Caco-2 (cell line): ENCODE measurements around the gene TAAR6. TPM values are rescaled to one million over a fixed set of nuclear protein-coding genes. Genes with fewer than 3 reads are reported as not detected.
"Not testable (repeated sequence)": the region's sequence is repeated elsewhere in the genome, so short reads cannot be mapped to it uniquely, and the experiment has no call there.

ENCODE experiments used
- BruUV-seq: library from RNA; stranded (reverse); fragments of 400-500 nt; replicated peaks from 2 replicates; lab custom pipeline; 2021; lab: Mats Ljungman, UMichigan
- CTCF ChIA-PET: fragments of 300-600 bp; sonication (Branson Sonifier 250); formaldehyde crosslinking; loops from one replicate; lab custom pipeline; 2022; ENCODE audit warnings: antibody characterized with exemption; lab: Charles Lee
- POLR2A ChIA-PET: fragments of 300-600 bp; sonication (Branson Sonifier 250); formaldehyde crosslinking; loops from one replicate; lab custom pipeline; 2022; ENCODE audit warnings: antibody characterized with exemption; lab: Charles Lee
- DNase-seq, 2 experiments: peaks; one replicate each; pipeline versions ENCODE4 v3.0.0 to v3.0.0-alpha.2; 2020 to 2022
- H3K27me3 ChIP-seq: replicated peaks from 2 replicates; pipeline ENCODE4 v1.6.0; 2011; ENCODE audit warnings: low read length; ENCODE audit not compliant: control insufficient read depth, insufficient read depth
- H3K36me3 ChIP-seq: 2 replicates; pipeline ENCODE4 v1.5.1; 2011; ENCODE audit warnings: low read length; ENCODE audit not compliant: control insufficient read depth, insufficient read depth
- H3K4me1 ChIP-seq: fragments of 250-450 bp; sonication (Bioruptor Pico); 2 replicates; pipeline ENCODE4 v1.5.1; 2020; ENCODE audit warnings: mild to moderate bottlenecking
- H3K4me3 ChIP-seq: 2 replicates; pipeline ENCODE4 v1.5.1; 2011; ENCODE audit warnings: low read depth, mild to moderate bottlenecking, control low read depth, low read length
- H3K9me3 ChIP-seq: fragments of 250-450 bp; sonication (Bioruptor Pico); 2 replicates; pipeline ENCODE4 v1.5.1; 2020; ENCODE audit warnings: mild to moderate bottlenecking, moderate library complexity
- H3K27ac Mint-ChIP-seq: one replicate; pipeline ENCODE4 v1.8.0; 2022; ENCODE audit warnings: mixed read lengths; ENCODE audit not compliant: unreplicated experiment
- H3K27me3 Mint-ChIP-seq: one replicate; pipeline ENCODE4 v1.8.0; 2022; ENCODE audit warnings: mixed read lengths; ENCODE audit not compliant: insufficient read depth, unreplicated experiment
- H3K36me3 Mint-ChIP-seq: one replicate; pipeline ENCODE4 v1.8.0; 2022; ENCODE audit warnings: mild to moderate bottlenecking, mixed read lengths; ENCODE audit not compliant: insufficient read depth, unreplicated experiment
- H3K4me1 Mint-ChIP-seq: one replicate; pipeline ENCODE4 v1.8.0; 2022; ENCODE audit warnings: low read depth, mixed read lengths; ENCODE audit not compliant: unreplicated experiment
- H3K4me3 Mint-ChIP-seq: one replicate; pipeline ENCODE4 v1.8.0; 2022; ENCODE audit warnings: mild to moderate bottlenecking, moderate library complexity, mixed read lengths; ENCODE audit not compliant: unreplicated experiment
- H3K9me3 Mint-ChIP-seq: one replicate; pipeline ENCODE4 v1.8.0; 2022; ENCODE audit warnings: mixed read lengths; ENCODE audit not compliant: unreplicated experiment
- CTCF ChIP-seq, 2 experiments: fragments of 200-600 bp in 1 of 2; IDR thresholded peaks; 1 replicate in 1 of 2; 2 replicates in 1 of 2; pipeline versions ENCODE4 v1.5.1 to v1.8.0; 2011 to 2022; ENCODE audit warnings: antibody characterized with exemption in 1 of 2, control low read depth in 1 of 2, inconsistent platforms in 1 of 2, low read depth in 1 of 2, low read length in 1 of 2, mild to moderate bottlenecking in 1 of 2, moderate library complexity in 1 of 2; ENCODE audit not compliant: insufficient read depth in 1 of 2, severe bottlenecking in 1 of 2, unreplicated experiment in 1 of 2
- intact Hi-C: fragments of 100-400 bp; cut with micrococcal nuclease; formaldehyde crosslinking; loops from one replicate; pipeline ENCODE4 v1.10.0; 2022; ENCODE audit not compliant: unreplicated experiment
- total RNA-seq: library from RNA; stranded (reverse); gene quantifications from 2 replicates; pipeline ENCODE4 v1.2.3, GENCODE V29; 2022

Gene TAAR6
- total RNA-seq, 1 experiment from 2014 or later, result not detected

- BruUV-seq, result no TSS peak
- no peaks in the 10 kb centered on the region for H3K27me3 Mint-ChIP-seq
- Histone ChIP-seq H3K4me1 (no peaks in the 10 kb centered on the region), H3K4me3 (peak overlapping the region; percentile 9; the same call in 1 of the 2 replicates), H3K27me3 (no peaks in the 10 kb centered on the region), H3K36me3 (no peaks in the 10 kb centered on the region), H3K9me3 (no peaks in the 10 kb centered on the region)
- no peaks in the 10 kb centered on the region for H3K4me1 Mint-ChIP-seq
- no peaks in the 10 kb centered on the region for H3K36me3 Mint-ChIP-seq
- H3K9me3 Mint-ChIP-seq, result no peaks in the 10 kb centered on the region
- no peak overlapping the region for H3K4me3 Mint-ChIP-seq
- DNase-seq, result peak; percentile 57 to 72
- no peak overlapping the region for H3K27ac Mint-ChIP-seq
- TF ChIP-seq CTCF (IDR thresholded peaks at IDR 0.05; ENCODE audit: insufficient read depth in 1 of 2, low read depth in 1 of 2, low read length in 1 of 2, severe bottlenecking in 1 of 2, unreplicated experiment in 1 of 2), result peak; percentile 70 to 73
- ChIA-PET POLR2A (no interaction called here), CTCF (interaction anchor here (0.6 to 1.2 kb wide), 8 partner anchors 10 to 237 kb away, joined by 3 to 23 read pairs (median 4); partner anchors contain the start of gene STX7)
- intact Hi-C loops, result loop anchor here (1.0 to 10.0 kb wide), 7 partner anchors 64 to 292 kb away; no protein-coding TSS in a partner anchor
Observed at GRCh38 chr6:132530293-132530974, 39.7 kb upstream of the TAAR6 start.

- H3K27me3 ChIP-seq, H3K9me3 ChIP-seq, DNase-seq, H3K27me3 Mint-ChIP-seq, CTCF ChIA-PET, H3K27ac Mint-ChIP-seq, BruUV-seq, H3K4me3 Mint-ChIP-seq, H3K36me3 ChIP-seq, H3K4me1 Mint-ChIP-seq, H3K36me3 Mint-ChIP-seq, POLR2A ChIA-PET, H3K9me3 Mint-ChIP-seq, H3K4me1 ChIP-seq, H3K4me3 ChIP-seq: not testable (repeated sequence)
- intact Hi-C loops, result loop anchor here (5.0 to 10.0 kb wide), 3 partner anchors 60 to 288 kb away; no protein-coding TSS in a partner anchor
Observed at GRCh38 chr6:132534546-132534945, 35.6 kb upstream of the TAAR6 start.

GRCh38 chr6:132537145-132537544 lies 33.0 kb upstream of the TAAR6 start:
- Mint-ChIP-seq H3K4me3 (no peak overlapping the region), H3K4me1 (no peaks in the 10 kb centered on the region), H3K27me3 (peaks cover 5% of the 10 kb centered on the region), H3K36me3 (no peaks in the 10 kb centered on the region), H3K27ac (no peak overlapping the region), H3K9me3 (no peaks in the 10 kb centered on the region)
- no TSS peak for BruUV-seq
- no peaks in the 10 kb centered on the region for H3K36me3 ChIP-seq
- intact Hi-C loops, result loop anchor here (10.0 kb wide), 1 partner anchor 58 kb away; no protein-coding TSS in a partner anchor
- TF ChIP-seq CTCF (IDR thresholded peaks at IDR 0.05; ENCODE audit: insufficient read depth in 1 of 2, low read depth in 1 of 2, low read length in 1 of 2, severe bottlenecking in 1 of 2, unreplicated experiment in 1 of 2), result no peak
- ChIA-PET CTCF (no interaction called here), POLR2A (no interaction called here)
- H3K4me3 ChIP-seq, result no peak overlapping the region
- no peaks in the 10 kb centered on the region; the same call in 1 of the 2 replicates for H3K9me3 ChIP-seq
- no peaks in the 10 kb centered on the region for H3K4me1 ChIP-seq
- no peaks in the 10 kb centered on the region for H3K27me3 ChIP-seq
- no peak for DNase-seq
